LNCAP (cell line): ENCODE data around the gene TNRC6B.

Experiments used
- TF ChIP-seq, protein P1 (sequence below): fragments of 450-650 bp; IDR thresholded peaks from 2 replicates; pipeline ENCODE4 v1.5.1; 2017; ENCODE audit warnings: mild to moderate bottlenecking

The TNRC6B gene

DNA sequence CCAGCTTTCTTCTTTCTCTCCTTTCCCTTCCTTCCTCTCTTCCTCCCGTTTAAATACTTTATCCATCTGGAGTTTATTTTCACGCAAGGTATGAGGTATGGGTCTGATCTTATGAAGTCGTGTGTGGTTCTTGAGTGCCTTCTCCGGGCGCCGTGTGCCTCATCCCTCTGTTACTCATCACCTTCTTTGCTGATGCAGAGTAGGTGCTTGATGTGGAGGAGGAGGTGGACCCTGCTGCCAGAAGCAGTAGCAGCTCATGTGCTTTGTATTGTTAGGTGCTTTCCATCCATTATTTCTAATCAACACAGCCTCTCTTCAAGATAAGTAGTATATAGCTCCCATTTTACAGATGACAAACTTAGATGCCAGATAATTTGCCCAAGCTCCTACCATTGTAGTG lies 47.0 kb downstream of the TNRC6B start:
- TF ChIP-seq, protein P1, sequence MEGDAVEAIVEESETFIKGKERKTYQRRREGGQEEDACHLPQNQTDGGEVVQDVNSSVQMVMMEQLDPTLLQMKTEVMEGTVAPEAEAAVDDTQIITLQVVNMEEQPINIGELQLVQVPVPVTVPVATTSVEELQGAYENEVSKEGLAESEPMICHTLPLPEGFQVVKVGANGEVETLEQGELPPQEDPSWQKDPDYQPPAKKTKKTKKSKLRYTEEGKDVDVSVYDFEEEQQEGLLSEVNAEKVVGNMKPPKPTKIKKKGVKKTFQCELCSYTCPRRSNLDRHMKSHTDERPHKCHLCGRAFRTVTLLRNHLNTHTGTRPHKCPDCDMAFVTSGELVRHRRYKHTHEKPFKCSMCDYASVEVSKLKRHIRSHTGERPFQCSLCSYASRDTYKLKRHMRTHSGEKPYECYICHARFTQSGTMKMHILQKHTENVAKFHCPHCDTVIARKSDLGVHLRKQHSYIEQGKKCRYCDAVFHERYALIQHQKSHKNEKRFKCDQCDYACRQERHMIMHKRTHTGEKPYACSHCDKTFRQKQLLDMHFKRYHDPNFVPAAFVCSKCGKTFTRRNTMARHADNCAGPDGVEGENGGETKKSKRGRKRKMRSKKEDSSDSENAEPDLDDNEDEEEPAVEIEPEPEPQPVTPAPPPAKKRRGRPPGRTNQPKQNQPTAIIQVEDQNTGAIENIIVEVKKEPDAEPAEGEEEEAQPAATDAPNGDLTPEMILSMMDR, result no peak

DNA sequence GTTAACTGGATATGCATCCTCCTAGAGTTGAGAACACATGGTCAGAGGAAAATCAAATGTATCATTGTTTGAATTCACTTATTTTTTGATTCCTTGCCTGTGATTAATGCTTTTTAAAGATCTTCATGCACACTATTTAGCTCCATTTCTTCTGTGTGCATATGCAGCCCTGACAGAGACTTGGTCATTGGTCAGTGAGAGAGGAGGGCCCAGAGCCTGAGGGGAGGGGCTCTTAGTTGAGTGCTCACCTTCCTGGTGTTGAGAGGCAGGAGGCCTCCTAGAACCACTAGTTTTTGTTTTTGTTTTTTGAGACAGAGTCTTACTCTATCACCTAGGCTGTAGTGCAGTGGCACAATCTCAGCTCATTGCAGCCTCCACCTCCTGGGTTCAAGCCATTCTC lies 48.9 kb downstream of the TNRC6B start:
- TF ChIP-seq, protein P1, result no peak

DNA sequence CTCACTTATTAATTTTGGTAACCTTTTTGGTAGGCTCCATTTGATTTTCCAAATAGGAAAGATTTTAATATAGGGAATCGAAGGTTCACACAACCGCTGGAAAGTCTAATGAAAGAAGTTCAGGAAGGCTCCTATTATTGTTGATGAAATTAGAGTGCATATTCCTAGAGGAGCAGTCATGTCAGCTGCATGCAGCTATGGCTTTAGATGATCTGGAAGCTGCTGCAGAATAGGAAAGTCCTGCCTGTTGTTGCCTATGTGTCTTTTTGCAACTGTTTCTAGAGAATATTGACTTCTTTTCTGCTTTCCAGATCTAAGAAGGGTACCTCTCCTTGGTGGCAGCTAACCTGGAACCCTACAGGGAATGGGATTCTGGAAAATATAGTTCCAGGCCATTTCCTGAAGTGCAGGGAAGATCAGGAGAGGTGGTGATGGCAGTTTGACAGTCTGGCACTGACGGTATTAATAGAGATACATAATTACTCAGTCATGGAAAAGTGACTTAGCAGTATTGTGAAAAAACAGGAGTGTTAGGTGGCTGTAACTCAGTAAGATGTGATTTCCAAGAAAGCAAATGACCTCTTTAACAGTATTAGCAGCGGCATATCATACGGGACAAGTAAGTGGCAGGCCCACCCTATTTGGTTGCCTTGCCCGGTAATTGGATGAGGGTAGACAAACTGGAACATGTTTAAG lies 54.0 kb downstream of the TNRC6B start:
- TF ChIP-seq, protein P1, result no peak

DNA sequence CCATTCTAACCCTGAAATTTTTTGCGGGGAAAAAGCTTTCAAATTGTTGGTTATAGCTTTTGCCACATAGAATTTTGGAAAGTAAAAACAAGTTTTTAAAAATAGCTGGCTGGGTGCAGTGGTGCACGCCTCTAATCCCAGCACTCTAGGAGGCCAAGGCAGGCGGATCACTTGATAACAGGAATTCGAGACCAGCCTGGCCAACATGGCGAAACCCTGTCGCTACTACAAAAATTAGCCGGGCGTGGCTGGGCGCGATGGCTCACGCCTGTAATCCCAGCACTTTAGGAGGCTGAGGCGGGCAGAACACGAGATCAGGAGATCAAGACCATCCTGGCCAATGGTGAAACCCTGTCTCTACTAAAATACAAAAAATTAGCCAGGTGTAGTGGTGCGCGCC lies 54.9 kb downstream of the TNRC6B start:
- TF ChIP-seq, protein P1, result no peak

DNA sequence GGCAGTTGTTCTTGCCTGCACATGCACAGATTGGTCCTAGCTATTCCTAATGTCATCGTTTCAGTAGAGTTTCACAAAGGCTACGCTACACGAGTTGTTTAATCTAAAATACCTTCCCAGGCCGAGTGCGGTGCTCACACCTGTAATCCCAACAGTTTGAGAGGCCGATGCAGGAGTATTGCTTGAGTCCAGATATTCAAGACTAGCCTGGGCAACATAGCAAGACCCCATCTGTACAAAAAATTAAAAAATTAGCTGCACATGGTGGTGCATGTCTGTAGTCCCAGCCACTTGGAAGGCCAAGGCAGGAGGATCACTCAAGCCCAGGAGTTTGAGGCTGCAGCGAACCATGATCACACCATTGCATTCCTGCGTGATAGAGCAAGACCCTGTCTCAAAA lies 56.2 kb downstream of the TNRC6B start:
- TF ChIP-seq, protein P1, result no peak

DNA sequence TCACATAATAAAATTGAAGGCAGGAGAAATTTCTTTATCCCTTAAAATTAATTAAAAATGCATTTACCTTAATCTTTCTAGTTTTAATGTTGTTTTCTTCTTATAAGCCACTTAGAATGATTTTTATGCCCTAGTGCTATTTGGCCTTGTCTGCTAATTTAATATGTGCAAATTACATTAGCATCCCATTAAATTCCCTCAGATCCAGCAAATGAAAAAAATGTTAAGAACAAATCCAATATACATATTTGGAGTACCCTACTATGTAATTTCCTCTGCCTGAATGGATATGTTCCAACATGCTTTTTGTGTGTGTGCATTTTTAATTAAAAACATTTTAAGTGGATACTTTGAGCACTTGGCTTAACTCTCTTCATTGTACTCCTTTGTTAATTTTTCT lies 56.9 kb downstream of the TNRC6B start:
- TF ChIP-seq, protein P1, result no peak

DNA sequence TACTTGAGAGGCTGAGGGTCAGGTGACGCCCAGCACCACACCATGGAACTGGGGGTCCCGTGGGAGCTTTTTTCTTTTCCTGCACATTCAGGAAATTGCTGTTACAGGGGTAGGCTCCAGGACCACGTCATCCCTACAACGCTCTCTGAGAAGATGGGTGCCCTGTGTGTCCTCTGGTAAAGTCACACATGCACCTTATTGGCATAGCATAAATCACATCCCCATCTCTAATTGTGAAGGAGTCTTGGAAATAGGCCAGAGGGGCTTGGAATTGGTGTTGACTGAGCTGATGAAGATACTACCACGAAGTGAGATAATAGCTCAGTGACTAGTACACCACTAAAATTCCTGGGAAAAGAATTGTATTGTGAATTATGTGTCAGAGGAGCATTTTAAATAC lies 57.6 kb downstream of the TNRC6B start:
- TF ChIP-seq, protein P1, result no peak
